OCI-LY1 (cell line): ENCODE data around the gene DISP2.

Experiments used
- CTCF ChIP-seq: fragments of 200-600 bp; sonication (generic), shearing (Covaris generic); IDR thresholded peaks from 2 replicates; pipeline ENCODE4 v1.5.1; 2017; ENCODE audit warnings: mild to moderate bottlenecking, antibody characterized with exemption, low read length, moderate library complexity, mixed read lengths
- EZH2 ChIP-seq: fragments of 200-600 bp; sonication (generic), shearing (Covaris generic); IDR thresholded peaks from 2 replicates; pipeline ENCODE4 v1.8.0; 2017; ENCODE audit warnings: borderline replicate concordance, mixed run types, mild to moderate bottlenecking, antibody characterized with exemption, low read length, moderate library complexity, mixed read lengths

- no peak for TF ChIP-seq CTCF
- no peak for TF ChIP-seq EZH2
Observed at GRCh38 chr15:40420071-40420713, 62.2 kb downstream of the DISP2 start.
